ENCODE measurements around the gene FBXL19.

The FBXL19 gene

DNA sequence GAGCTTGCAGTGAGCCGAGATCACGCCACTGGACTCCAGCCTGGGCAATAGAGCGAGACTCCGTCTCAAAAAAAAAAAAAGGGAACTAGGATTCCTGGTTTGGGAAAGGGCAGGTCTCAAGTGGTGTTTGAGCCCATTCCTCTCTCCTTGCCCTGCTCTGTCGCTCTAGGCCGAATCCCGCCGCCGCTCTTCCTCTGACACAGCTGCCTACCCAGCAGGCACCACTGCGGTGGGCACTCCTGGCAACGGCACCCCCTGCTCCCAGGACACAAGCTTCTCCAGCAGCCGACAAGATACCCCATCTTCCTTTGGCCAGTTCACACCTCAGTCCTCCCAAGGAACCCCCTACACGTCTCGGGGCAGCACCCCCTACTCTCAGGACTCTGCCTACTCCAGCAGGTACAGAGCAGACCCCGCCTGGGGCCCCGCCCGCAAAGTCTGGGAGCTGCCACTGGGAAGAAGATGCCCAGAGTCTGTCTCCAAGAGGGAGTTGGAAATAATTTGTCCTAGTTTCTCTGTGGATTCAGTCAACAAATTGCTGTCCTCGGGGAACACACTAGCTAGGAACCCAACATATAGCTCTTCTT is 40.6 kb downstream of the FBXL19 start:
- Histone ChIP-seq H3K9ac (no peak overlapping the region), H3K79me2 (peaks cover 10% of the 10 kb centered on the region), H3K27ac (no peak overlapping the region), H3K4me3 (ENCODE audit: low read depth, low read length) (no peak overlapping the region), H2AFZ (no peak overlapping the region), H3K4me1 (no peaks in the 10 kb centered on the region), H3K9me3 (ENCODE audit: control insufficient read depth, low read length) (no peaks in the 10 kb centered on the region), H3K27me3 (ENCODE audit: control insufficient read depth, insufficient read depth, low read length) (no peaks in the 10 kb centered on the region), H3K36me3 (ENCODE audit: control insufficient read depth, insufficient read depth, low read length) (no peaks in the 10 kb centered on the region), H3K4me2 (ENCODE audit: low read length) (no peak overlapping the region)
- TF ChIP-seq, protein P1, sequence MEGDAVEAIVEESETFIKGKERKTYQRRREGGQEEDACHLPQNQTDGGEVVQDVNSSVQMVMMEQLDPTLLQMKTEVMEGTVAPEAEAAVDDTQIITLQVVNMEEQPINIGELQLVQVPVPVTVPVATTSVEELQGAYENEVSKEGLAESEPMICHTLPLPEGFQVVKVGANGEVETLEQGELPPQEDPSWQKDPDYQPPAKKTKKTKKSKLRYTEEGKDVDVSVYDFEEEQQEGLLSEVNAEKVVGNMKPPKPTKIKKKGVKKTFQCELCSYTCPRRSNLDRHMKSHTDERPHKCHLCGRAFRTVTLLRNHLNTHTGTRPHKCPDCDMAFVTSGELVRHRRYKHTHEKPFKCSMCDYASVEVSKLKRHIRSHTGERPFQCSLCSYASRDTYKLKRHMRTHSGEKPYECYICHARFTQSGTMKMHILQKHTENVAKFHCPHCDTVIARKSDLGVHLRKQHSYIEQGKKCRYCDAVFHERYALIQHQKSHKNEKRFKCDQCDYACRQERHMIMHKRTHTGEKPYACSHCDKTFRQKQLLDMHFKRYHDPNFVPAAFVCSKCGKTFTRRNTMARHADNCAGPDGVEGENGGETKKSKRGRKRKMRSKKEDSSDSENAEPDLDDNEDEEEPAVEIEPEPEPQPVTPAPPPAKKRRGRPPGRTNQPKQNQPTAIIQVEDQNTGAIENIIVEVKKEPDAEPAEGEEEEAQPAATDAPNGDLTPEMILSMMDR (IDR thresholded peaks at IDR 0.05): no peak

DNA sequence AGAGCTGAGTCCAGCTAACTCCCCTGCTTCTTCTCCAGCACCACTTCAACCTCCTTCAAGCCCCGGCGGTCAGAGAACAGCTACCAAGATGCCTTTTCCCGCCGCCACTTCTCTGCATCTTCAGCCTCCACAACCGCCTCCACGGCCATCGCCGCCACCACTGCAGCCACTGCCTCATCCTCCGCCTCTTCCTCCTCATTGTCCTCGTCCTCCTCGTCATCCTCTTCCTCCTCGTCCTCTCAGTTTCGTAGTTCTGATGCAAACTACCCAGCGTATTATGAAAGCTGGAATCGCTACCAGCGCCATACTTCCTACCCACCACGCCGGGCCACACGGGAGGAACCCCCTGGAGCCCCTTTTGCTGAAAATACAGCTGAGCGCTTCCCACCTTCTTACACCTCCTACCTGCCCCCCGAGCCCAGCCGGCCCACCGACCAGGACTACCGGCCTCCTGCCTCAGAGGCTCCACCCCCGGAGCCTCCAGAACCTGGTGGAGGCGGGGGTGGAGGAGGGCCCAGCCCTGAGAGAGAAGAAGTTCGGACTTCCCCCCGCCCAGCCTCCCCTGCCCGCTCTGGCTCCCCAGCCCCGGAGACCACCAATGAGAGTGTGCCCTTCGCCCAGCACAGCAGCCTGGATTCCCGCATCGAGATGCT is 41.3 kb downstream of the FBXL19 start:
- peaks cover 10% of the 10 kb centered on the region for H3K79me2 ChIP-seq
- H3K27me3 ChIP-seq (ENCODE audit: control insufficient read depth, insufficient read depth, low read length): no peaks in the 10 kb centered on the region
- no peaks in the 10 kb centered on the region for H3K36me3 ChIP-seq (ENCODE audit: control insufficient read depth, insufficient read depth, low read length)
- H2AFZ ChIP-seq: no peak overlapping the region
- H3K9me3 ChIP-seq (ENCODE audit: control insufficient read depth, low read length): no peaks in the 10 kb centered on the region
- no peak overlapping the region for H3K9ac ChIP-seq
- H3K4me1 ChIP-seq: no peaks in the 10 kb centered on the region
- H3K4me2 ChIP-seq (ENCODE audit: low read length): no peak overlapping the region
- TF ChIP-seq, protein P1 (IDR thresholded peaks at IDR 0.05): no peak
- no peak overlapping the region for H3K27ac ChIP-seq
- H3K4me3 ChIP-seq (ENCODE audit: low read depth, low read length): no peak overlapping the region

DNA sequence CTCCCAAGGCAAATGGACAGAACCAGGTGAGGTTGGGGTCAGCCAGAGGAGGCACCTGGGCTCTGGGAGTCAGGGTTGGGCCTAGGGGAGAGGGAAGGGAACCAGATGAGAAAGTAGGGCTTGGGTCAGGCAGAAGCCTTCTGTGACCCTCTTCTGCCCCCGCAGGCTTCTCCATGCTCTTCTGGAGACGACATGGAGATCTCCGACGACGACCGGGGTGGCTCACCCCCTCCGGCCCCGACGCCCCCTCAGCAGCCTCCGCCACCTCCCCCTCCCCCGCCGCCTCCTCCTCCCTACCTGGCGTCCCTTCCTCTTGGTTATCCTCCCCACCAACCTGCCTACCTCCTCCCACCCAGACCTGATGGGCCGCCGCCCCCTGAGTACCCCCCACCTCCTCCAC is 42.1 kb downstream of the FBXL19 start:
- Histone ChIP-seq H3K36me3 (ENCODE audit: control insufficient read depth, insufficient read depth, low read length) (no peaks in the 10 kb centered on the region), H3K79me2 (peaks cover 10% of the 10 kb centered on the region), H3K9ac (no peak overlapping the region), H2AFZ (no peak overlapping the region), H3K4me2 (ENCODE audit: low read length) (no peak overlapping the region), H3K27me3 (ENCODE audit: control insufficient read depth, insufficient read depth, low read length) (no peaks in the 10 kb centered on the region), H3K27ac (no peak overlapping the region), H3K4me3 (ENCODE audit: low read depth, low read length) (no peak overlapping the region), H3K9me3 (ENCODE audit: control insufficient read depth, low read length) (no peaks in the 10 kb centered on the region), H3K4me1 (no peaks in the 10 kb centered on the region)
- TF ChIP-seq, protein P1 (IDR thresholded peaks at IDR 0.05): no peak

DNA sequence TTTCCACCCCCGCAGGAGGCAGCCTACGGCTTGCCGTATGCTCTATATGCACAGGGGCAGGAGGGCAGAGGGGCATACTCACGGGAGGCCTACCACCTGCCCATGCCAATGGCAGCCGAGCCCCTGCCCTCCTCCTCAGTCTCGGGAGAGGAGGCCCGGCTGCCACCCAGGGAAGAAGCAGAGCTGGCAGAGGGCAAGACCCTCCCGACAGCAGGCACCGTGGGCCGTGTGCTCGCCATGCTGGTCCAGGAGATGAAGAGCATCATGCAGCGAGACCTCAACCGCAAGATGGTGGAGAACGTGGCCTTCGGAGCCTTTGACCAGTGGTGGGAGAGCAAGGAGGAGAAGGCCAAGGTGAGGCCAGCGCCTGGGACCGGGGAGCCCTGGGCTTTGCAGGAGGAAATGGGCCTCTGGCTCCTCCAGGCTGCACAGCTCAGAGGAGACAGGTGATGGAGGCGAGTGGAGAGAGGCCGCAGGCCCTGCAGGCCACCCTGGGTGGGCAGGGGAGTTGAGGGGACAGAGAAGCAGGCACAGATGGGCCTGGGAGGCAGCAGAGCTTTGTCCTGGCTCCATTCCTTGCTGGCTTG is 42.8 kb downstream of the FBXL19 start:
- Histone ChIP-seq H2AFZ (no peak overlapping the region), H3K4me2 (ENCODE audit: low read length) (no peak overlapping the region), H3K79me2 (peaks cover 10% of the 10 kb centered on the region), H3K9ac (no peak overlapping the region), H3K4me1 (no peaks in the 10 kb centered on the region), H3K27me3 (ENCODE audit: control insufficient read depth, insufficient read depth, low read length) (no peaks in the 10 kb centered on the region), H3K27ac (no peak overlapping the region), H3K36me3 (ENCODE audit: control insufficient read depth, insufficient read depth, low read length) (no peaks in the 10 kb centered on the region), H3K9me3 (ENCODE audit: control insufficient read depth, low read length) (no peaks in the 10 kb centered on the region), H3K4me3 (ENCODE audit: low read depth, low read length) (no peak overlapping the region)
- TF ChIP-seq, protein P1 (IDR thresholded peaks at IDR 0.05): no peak
